SK-MEL-5 (cell line): ENCODE data around the gene TFAP2E. TPM values are rescaled to one million over a fixed set of nuclear protein-coding genes. Genes with fewer than 3 reads are reported as not detected.

Experiments
- DNase-seq: peaks from one replicate; pipeline ENCODE4 v3.0.0-alpha.2; 2016; ENCODE audit warnings: low read depth, low spot score
- in situ Hi-C: cut with HindIII; loops from 2 replicates; pipeline ENCODE4 v1.10.0; 2016; ENCODE audit warnings: low sequenced_read_pairs, high pct_unique_total_duplicates, low pct_unique_long_range_greater_than_20kb
- total RNA-seq: library from RNA; depleted of rRNA; stranded (reverse); fragments of >200 nt; shearing (Covaris generic); gene quantifications from 2 replicates; pipeline ENCODE4 v1.2.3, GENCODE V29; 2014; rRNA removed

The TFAP2E gene
- total RNA-seq, 1 experiment from 2014 or later: 1.3 TPM

- in situ Hi-C loops: no loop called here
- no peak for DNase-seq
These were observed 38.5 kb downstream of the TFAP2E start for GRCh38 chr1:35611655-35612054.

DNA sequence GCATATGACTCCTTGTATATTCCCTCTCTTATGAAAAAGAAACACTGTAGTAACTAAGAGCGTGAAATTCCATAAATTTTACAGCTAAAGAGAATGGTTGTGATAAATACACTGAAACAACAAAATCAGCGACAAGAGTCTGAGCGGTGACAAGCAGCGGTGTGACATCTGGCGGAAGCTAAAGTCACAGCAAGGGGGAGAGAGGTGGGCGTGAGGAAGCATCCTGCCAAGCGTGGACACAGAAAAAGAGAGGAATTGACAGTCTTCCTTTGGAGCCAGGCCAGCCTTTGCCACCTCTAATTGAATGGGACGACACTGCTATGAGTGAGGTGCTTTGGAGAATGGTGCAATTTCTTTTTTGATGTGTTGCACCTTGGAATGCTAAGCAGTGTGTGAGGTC lies 42.3 kb downstream of the TFAP2E start:
- in situ Hi-C loops: no loop called here
- no peak for DNase-seq

GRCh38 chr1:35619237-35620121 lies 46.4 kb downstream of the TFAP2E start:
- in situ Hi-C loops: no loop called here
- DNase-seq: no peak

- in situ Hi-C loops: no loop called here
- DNase-seq: no peak
These were observed 49.5 kb downstream of the TFAP2E start for GRCh38 chr1:35622510-35623178.

GRCh38 chr1:35623832-35624231 lies 50.7 kb downstream of the TFAP2E start:
- DNase-seq: no peak
- in situ Hi-C loops: no loop called here

- DNase-seq: no peak
- in situ Hi-C loops: no loop called here
These were observed 55.9 kb downstream of the TFAP2E start for GRCh38 chr1:35629051-35629450.

- no peak for DNase-seq
- in situ Hi-C loops: no loop called here
These were observed 58.3 kb downstream of the TFAP2E start for GRCh38 chr1:35631396-35631795.

- in situ Hi-C loops: no loop called here
- DNase-seq: no peak
These were observed 60.4 kb downstream of the TFAP2E start for GRCh38 chr1:35633547-35633946.

GRCh38 chr1:35637401-35637809 lies 64.3 kb downstream of the TFAP2E start:
- no peak for DNase-seq
- in situ Hi-C loops: no loop called here

GRCh38 chr1:35640380-35641232 lies 67.5 kb downstream of the TFAP2E start:
- in situ Hi-C loops: no loop called here
- DNase-seq: no peak

- peak; percentile 94 for DNase-seq
- in situ Hi-C loops: no loop called here
These were observed 68.2 kb downstream of the TFAP2E start, which contains the start of gene PSMB2 for GRCh38 chr1:35641233-35641866. Gene PSMB2, minus strand, starts transcription at chr1:35641526. Its CDS starts 94 bp downstream, at chr1:35641432.

DNA sequence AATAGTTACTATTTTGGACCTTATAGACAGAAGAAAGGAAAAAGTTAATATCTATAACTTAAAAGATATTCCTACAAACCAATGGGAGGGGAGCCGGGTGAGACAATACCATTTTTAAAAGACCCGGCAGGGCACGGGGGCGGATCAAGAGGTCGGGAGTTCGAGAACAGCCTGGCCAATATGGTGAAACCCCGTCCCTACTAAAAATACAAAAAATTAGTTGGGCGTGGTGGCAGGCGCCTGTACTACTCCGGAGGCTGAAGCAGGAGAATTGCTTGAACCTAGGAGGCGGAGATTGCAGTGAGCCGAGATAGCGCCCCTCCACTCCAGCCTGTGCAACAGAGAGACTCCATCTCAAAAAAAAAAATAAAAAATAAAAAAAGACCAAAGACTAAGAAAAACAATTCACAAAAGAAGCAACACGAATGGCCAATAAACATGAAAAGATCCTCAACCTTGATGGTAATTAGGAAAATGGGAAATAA lies 69.4 kb downstream of the TFAP2E start:
- in situ Hi-C loops: no loop called here
- peak; percentile 30 for DNase-seq

DNA sequence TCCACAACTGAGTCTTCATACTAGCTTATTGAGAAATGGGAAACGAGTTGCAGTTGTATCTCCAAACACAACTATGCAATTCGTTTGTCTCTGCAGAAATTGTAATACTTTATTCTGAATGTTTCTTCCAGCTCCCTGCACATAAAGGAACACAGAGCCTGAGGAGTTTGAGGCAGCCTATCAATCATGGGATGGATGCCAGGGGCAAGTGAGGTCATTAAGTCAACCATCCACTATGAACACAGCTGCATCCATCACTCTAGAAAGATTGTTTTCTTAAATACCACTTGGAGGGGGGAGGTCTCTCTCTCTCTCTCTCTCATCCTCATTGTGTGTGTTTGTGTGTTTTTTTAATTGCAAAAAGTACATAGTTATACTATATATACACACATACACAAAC lies 71.1 kb downstream of the TFAP2E start:
- no peak for DNase-seq
- in situ Hi-C loops: no loop called here

Other genes starting within 250 kb of the TFAP2E start
- 43.8 and 53.4 TPM in 2 replicates for gene KIAA0319L, start 15.9 kb upstream of the TFAP2E start, total RNA-seq
- 13.4 and 16.2 TPM in 2 replicates for gene NCDN, start 15.5 kb upstream of the TFAP2E start, total RNA-seq
- 28.3 and 33.7 TPM in 2 replicates for gene PSMB2, start 68.2 kb downstream of the TFAP2E start, total RNA-seq
- 20.9 and 21.4 TPM in 2 replicates for gene C1orf216, start 145.6 kb downstream of the TFAP2E start, total RNA-seq
- gene CLSPN, start 196.7 kb downstream of the TFAP2E start, total RNA-seq: 12.5 and 14.3 TPM in 2 replicates
- gene AGO4, start 234.7 kb downstream of the TFAP2E start, total RNA-seq: 7.6 and 9.2 TPM in 2 replicates